ENCODE data around the gene SKI.
"Not testable (repeated sequence)": the region's sequence is repeated elsewhere in the genome, so short reads cannot be mapped to it uniquely, and the experiment has no call there.

Gene SKI

GRCh38 chr1:2313651-2314261 lies 85.6 kb downstream of the SKI start:
- DNase-seq: no peak

DNA sequence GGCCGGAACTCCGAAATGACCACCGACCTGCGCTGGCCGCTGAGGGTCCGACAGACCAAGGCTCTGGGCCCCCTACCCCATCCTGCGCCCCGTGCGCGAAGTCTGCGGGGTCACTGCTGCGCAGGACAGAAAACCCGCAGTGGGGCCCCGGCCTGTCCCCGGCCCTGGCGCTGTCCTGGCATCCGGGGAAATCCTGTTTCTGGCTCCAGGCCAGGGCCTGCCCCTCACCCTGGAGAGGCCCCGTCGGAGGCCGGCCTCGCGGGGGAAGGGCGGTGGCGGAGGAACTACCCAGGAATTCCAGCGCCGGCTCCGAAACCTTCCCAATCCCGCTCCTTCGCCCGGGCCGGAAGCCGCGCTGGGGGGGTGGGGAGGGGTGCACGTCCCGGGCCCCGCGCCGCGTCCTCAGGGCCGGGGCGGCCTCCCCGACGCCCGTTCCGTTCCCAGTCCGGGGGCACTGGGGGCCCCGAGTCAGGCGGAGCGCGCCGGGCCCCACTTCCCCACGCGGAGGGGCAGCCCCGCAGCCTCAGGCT lies 86.2 kb downstream of the SKI start:
- DNase-seq: no peak

DNA sequence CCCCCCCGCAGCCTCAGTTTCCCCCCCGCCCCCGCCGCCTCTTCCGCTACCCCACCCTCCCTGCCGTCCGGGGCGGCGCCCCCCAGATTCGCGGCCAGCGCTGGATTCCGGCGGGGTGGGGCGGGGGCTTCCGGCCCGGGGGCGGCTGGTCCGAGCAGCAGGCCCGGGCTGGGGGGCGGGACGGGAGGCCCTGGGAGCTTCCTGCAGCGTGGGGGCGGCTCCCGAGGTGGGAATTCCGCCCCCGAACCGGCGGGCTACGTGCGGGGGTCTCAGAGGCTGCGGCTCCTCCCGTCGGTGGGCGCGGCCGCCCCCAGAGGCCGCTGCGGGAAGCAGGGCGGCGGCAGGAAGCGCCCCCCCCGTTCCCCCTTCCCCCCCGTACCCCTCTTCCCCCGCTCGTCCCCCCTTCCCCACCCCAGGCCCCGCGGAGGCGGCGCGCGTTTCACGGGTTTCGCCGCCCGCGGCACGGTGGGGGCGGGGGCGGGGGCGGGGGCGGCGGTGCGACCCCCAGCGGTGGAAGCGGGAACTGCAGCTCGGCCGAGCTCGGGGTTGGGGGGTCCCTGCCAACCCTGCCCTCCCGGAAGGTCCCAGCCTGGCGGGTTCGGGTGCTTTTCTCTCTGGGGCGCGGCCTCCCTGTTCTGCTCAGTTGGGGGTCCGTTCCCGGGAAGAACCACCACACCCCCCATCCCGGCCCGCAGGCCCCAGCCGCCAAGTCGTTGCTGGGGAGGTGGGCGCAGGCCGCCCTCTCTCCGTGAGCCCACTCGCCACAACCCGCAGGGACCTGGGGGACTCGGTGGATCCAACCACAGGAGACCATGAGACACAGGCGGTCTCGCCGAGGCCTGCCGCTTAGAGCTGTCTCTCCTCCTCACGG lies 86.9 kb downstream of the SKI start:
- DNase-seq: no peak

GRCh38 chr1:2315674-2316450 lies 87.7 kb downstream of the SKI start:
- DNase-seq: no peak

DNA sequence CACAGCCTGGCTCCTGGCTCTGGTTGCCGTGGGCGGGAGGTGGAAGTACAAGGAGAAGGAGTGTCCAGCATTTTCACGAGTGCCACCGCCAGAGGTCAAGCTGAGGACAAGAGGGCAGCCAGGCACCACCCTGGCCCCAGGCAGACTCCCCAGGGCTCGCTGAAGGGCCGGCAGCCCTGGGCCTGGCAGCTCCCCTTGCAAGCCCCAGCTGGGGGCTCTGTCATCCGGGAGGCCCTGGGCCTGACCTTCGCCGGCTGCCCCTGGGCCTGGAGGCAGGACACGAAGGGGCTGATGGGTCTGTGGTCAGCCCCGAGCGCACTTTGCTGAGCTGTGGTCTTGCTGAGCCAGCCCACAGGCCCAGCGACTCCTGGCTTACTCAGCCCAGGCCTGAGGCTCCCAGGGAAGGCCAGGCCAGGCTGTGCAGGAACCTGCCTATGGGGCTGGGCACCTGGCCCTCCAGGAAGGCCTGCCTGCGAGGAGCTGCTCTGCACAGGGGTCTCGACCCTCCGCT lies 88.4 kb downstream of the SKI start:
- no peak for DNase-seq

DNA sequence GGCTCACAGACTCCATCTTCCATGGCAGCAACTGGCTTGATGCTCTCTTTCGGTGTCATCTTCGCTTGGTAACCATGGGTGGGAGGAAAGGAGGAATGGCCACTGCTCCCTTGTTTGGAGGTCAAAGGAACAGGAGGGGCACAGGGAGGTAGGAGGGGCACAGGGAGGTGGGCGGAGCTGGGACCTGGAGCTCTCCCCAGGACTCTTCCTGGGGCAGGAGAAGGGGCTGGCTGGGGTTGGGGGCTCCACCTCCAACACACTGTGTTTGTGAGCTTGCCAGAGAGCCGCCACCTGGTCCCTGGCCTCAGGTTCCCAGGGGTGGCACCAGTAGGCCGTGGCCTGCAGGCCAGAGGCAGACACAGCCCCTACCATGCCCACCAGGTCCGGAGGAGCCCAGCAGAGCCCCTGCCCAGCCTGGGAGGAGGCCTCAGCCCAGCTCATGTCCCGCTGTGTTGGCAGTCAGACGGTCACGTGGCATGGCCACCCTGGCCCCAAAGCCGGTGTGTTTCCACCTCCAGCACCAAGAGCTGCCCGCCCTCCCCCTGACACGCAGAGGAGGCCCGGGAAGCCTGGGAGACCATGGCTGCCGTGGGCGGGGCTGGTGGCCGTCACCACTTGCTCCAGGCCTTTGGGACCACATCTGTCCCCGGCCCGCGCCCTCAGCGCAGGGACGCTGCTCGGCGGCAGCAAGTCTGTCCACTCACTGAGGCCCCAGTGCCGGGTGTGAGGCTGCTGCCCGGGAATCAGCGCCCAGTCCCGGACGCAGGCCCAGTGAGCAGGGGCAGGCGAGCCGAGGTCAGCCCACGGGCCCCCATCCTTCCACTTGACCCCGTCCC lies 89.3 kb downstream of the SKI start:
- DNase-seq: no peak

DNA sequence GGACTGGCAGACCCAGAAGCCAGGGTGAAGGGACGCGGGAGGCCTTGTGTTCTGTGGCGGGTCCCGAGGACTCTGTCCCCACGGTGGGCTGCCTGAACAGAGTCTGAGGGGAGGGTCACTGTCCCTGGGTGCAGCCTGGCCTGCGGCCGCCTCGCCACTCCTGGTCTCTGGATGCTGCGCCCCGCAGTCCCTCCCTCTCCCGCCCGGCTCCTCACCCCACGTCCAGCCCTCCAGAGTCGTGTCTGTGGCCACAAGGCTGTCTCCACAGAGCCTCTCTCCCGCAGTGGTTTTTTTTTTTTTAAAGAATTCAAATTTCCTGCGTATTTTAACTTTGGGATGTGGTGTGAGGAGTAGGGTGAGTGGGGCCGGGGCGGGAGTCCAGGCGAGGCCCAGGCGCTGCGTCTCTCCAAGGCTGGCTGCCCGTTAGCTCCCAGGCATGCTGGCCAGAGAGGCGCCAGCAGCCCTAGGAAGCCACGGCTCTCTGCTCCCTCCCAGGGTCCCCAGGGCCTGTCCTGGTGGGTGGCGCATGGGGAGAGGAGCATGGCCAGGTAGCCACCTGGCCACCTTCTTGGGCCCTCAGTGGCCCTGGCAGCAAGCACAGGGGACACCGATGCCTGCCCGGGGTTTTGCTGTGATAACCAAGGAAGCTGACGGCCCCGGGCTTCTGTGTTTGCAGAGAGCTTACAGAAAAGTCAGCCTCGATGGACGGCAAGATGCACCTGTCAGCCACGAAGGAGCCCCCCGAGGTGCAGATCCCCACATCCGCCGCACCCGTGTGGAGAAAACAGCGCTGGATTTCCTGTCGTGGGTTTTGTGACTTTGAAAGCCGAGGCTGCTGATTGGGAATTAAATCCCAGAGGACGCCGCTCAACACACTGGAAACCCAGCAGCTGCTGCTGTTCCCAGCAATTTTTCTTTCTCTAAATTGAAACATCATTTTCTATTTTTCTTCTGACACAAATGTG lies 90.5 kb downstream of the SKI start:
- no peak for DNase-seq

DNA sequence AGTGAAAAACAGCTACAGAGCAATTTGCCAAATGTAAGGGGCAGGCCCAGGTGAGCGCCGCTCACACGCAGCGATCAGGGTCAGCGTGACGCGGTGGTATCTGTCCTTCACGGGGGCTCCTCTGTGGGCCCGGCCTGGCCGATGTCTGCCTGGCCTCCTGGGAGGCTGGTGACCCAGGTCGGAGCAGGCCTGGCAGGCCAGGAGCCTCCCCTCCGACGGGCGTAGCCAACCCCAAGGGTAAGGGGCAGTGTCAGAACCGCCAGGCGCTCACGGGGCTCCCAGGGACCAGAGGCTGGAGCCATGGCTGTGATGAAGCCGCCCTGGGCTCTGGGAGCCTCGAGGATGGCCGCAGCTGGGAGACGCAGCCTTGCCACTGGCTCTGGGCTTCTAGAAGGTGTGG lies 91.2 kb downstream of the SKI start:
- no peak for DNase-seq

GRCh38 chr1:2320006-2320405 lies 91.9 kb downstream of the SKI start:
- no peak for DNase-seq

- DNase-seq: no peak
Observed at GRCh38 chr1:2320760-2321667, 92.9 kb downstream of the SKI start.

DNA sequence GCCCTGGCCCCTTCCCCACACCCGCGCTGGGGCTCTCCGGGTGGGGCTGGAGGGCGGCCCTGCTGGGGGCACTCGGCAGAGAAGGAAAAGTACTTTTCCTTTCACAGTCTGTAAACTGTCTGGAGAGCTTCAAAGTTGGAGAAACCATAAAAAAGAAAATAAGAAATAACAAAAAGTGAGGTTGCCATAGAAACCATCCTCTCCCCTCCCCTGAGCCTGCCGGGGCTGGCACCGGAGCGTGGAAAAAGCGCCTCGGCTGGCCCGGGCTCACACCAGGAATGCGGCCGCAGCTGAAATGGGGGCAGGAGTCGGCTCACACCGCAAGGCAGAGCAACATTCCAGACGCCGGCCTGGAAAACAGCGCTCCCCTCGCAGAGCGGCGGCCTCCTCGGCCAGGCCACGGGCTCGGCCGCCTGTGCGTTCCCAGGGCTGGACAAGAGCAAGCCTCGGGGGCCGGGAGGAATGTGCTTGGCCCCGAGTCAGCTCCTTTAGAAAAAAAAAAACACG lies 94.0 kb downstream of the SKI start:
- DNase-seq: no peak

DNA sequence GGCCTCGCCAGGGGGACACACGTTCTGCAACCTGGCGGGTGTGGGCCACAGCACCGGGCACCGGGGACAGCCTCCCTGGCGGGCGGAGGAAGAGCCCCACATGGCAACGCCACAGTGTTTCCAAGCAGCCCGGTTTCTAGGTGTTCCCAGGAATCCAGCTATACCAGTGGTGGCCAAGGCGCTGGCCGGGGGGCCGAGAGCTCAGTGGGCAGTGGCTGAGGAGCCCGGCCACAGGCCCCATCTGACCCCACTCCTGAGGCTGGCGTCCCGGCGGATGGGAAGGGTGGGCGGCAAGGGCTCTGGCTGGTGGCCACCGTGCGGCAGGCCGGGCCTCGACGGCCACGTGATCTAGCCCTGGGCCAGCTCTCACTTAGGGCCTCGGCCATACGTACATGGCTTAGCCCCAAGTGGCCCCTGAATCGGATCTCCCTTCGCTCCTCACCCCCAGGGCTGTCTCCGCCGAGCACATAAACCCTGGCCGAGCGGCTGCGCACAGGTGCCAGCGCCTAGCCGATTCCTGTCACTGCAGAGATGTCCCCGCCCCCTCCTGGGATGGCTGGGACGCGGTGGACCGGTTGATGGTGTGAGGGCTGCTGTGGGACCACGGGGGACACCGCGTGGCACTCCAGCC lies 94.6 kb downstream of the SKI start:
- DNase-seq: no peak

DNA sequence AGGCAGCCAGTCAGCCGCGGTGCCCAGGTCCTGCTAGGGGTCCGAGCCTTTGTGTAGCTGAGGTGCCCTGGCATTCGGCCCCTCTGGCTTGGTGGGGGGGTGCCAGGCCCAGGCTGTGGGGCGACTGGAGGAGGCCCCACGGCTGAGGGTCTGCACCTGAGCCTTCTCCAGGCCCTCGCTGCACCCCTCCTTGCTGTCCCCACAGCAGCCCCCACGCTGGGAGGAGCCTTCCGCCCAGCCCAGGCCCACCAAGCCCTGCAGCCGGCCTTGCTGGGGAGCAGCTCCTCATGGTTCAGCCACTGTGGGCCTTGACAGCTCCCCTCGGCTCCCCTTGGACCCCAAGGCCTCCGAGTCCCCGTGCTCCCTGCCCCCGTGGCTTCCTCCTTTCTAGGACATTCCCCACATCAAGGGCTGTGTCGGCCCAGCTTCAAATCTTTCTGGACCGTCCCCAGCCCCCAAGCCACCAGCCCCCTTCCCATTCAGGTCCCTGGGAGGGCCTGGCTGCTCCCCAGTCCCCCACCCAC lies 95.4 kb downstream of the SKI start:
- no peak for DNase-seq

GRCh38 chr1:2324553-2325366 lies 96.6 kb downstream of the SKI start:
- no peak for DNase-seq

DNA sequence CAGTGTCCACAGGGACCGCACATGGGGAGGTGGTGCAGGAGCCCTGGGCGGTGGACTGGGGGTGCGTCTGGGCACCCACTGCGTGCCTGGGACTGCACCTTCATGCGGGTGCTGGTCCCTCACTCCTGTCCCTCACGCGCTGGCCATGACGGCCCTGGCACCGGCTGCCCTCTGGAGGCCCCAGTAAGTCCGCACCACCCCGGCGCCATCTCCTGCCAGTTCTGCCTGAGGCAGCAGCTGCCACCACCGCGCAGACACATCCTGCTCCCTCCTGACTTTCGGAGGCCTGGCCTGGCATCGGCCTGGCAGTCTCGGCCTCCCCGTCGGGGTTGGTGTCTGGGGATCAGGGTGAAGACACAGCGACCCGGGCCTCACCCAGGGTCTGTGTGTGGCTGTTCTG lies 98.4 kb downstream of the SKI start:
- no peak for DNase-seq

- DNase-seq: not testable (repeated sequence)
Observed at GRCh38 chr1:2327162-2327561, 99.0 kb downstream of the SKI start.

DNA sequence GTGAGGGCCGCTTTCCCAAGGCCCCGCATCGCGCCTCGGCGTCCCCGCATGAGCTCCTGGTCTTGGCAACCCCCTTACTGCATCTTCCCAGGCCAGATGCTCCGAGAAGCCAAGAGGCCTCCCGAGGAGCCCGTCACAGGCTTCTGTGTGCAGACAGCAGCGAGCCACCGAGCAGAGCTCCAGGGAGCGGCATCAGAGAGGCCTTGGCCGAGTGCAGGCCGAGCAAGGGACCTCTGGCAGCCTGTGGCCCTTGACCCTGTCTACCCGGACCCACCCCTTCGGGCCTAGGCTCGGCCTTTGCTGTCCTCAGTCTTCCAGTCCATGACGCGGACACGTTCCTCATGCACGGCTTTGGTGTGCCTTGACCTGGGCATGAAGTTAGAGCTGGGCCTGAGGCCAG lies 99.7 kb downstream of the SKI start:
- DNase-seq: no peak

Measured in NCI-H187 (cell line).